HG03439 (cell line): ENCODE results near the gene LZTR1.
"Not testable (repeated sequence)": the region's sequence is repeated elsewhere in the genome, so short reads cannot be mapped to it uniquely, and the experiment has no call there.

Source experiments
- ATAC-seq: cut with Tn5 transposase; IDR thresholded peaks from one replicate; pipeline ENCODE4 v1.9.1; 2021; ENCODE audit warnings: mild to moderate bottlenecking, moderate library complexity; ENCODE audit not compliant: unreplicated experiment

LZTR1 gene

GRCh38 chr22:20994128-20994901 lies 12.2 kb downstream of the LZTR1 start:
- no peak for ATAC-seq

- ATAC-seq, result no peak
Observed at GRCh38 chr22:20994902-20995241, 12.8 kb downstream of the LZTR1 start.

GRCh38 chr22:20995329-20996030 lies 13.4 kb downstream of the LZTR1 start:
- no peak for ATAC-seq

- no peak for ATAC-seq
Observed at GRCh38 chr22:20996031-20996410, 13.9 kb downstream of the LZTR1 start.

DNA sequence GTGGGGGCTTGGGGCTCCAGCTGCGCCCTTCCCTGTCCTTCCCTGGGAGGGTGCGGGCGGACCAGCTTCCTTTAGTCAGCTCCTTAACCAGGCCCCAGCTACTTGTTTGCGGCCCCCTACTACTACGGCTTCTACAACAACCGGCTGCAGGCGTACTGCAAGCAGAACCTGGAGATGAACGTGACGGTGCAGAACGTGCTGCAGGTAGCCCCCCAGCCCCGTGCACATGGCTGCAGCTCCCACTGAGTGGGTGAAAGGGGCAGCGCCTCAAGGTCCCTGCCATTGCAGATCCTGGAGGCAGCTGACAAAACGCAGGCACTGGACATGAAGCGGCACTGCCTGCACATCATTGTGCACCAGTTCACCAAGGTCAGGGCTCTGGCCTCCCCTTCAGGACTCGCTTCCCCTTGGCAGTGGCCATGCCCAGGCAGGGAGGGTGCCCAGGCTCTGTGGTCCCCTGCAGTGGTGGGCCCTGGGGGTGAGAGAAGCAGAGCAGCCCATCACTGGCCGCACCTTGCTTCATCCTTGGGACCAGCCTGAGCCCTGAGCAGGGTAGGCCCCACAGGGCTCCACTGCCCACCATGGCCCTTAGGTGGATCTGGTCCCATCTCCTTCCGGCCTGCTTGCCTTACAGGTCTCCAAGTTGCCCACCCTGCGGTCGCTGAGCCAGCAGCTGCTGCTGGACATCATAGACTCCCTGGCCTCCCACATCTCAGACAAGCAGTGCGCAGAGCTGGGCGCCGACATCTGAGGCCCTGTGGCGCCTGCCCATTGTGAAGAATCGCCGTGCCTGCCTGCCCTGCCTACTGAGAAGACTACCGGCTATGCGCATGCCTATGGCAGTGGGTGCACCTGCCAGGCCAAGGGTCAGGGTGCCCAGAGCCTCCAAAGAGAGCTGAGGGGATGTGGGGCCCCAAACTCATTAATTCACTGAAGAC lies 14.8 kb downstream of the LZTR1 start:
- ATAC-seq, result no peak

GRCh38 chr22:20997536-20998257 lies 15.6 kb downstream of the LZTR1 start:
- no peak for ATAC-seq

DNA sequence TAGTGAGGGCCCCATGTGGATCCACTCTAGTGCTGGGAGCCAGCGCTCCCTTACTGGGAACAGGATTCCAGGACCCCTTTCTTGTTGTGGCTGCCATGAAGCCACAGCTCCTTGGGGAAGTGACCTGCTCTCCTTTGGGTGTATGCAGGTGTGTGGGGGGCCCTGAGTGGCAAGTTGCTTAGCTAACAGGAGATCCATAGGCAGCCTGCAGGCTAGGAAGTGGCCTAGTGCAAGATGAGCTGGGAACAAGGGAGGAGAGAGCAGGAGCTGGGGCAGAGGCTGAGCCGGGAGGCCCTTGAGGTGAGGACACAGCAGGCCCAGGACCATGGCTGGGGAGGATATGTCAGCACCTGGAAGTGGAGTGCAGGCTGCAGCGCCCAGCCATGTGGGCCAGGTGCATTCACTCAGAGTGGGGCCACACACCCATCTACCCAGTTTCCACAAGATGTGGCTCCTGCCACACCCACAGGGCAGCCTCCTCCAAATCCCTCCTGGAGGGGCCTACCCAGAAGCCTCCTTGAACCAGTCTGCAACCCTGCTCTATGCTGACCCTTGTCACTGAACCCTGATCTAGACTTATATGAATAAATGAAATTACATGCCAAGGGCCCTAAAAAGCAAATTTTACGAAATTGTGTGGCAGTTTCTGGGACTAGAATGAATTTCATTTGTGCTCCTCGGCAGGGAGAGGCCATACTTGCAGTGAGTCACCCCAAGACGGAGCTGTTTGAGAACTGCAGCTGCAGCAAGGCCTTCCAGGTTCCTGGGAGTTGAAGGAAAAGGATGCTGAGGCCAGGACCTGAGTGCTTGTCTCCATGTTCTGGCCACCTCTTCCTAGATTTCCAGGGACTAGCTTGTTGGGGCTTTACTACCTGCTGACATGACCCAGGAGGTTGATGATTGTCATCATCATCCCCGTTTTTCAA lies 16.6 kb downstream of the LZTR1 start:
- no peak for ATAC-seq

- ATAC-seq, result no peak
Observed at GRCh38 chr22:20999350-21000206, 17.5 kb downstream of the LZTR1 start.

GRCh38 chr22:21000207-21000986 lies 18.3 kb downstream of the LZTR1 start:
- ATAC-seq, result no peak

DNA sequence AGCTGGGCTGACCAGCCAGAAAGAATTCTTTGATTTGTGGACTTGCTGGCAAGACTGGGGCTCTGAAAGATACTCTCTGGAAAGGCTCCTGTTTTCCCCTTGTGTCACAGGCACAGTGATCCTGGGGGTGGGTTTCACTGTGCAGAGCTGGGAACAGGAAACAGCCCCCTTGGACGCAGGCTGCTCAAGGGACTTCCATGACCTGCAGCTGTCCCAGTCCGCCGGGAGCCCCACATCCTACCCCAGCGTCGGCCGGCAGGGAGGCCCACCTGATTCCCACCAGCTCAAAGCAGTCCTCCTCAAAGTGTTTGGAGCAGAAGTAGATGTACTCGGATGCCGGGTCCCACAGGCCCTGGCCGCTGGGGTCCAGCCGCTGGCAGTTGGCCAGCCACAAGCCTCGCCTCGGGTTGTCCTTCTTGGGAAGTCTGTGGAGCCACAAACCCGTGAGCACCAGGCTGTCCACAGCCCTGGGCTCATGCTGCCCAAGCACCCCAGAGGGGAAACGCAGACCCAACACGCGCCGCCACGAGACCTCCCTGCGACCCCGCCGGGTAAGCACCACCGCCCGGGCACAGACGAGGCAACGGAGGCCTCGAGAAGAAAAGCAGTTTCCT lies 19.0 kb downstream of the LZTR1 start:
- no peak for ATAC-seq

DNA sequence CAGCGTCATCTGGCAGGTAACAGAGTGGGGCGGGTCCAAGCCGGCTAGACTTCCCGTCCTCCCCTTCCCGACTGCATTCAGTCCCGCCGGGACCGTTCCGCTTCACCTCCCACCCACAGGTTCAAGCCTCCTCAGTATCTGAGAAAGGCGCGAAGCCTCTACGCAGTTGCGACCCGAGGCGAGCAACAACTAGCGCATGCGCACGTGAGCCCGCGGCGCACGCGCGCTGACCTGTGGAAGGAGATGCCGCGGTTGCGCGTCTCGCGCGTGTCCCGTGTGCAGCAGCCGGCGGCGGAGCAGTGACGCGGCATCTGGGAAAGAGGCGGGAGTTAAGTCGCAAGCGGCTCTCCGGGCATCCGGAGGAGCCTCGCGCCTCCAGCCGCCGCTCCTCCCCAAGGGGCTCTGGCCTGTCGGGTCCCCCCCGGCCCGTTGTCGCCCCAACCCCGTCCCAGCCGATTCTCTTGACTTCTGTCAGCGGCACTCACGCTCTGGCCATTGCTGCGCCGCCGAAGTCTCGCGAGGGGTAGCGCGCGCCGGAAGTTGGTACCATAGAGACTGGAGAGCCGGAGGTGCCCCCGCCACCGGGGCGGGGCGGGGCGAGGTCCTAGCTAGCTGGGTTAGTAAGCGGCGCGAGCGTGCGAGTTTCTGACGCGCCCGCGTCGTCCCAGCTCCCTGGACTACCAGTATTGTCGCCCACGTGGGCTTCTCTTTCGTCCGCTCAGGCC lies 19.7 kb downstream of the LZTR1 start, which contains the start of gene THAP7:
Gene THAP7, minus strand, starts transcription at position 518 of the 725 bp plus-strand sequence. Its CDS starts 207 bp downstream, at position 311.
- peak; percentile 83 for ATAC-seq

- no peak for ATAC-seq
Observed at GRCh38 chr22:21003782-21004181, 21.7 kb downstream of the LZTR1 start.

DNA sequence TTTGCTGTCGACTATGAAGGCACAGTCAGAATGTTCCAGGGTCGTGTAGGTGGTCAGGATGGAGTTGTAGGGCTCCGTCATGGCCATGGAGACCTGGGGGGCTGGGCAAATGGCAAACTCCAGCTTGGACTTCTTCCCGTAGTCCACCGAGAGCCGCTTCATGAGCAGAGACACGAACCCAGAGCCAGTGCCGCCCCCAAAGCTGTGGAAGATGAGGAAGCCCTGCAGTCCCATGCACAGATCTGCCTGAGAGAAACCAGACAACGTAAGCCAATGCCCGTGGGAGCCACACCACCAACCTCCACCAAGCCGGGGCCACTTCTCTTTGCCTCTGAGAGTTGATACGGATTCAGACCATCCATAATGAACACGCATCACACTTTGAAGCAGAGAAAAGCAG lies 27.1 kb downstream of the LZTR1 start:
- not testable (repeated sequence) for ATAC-seq

DNA sequence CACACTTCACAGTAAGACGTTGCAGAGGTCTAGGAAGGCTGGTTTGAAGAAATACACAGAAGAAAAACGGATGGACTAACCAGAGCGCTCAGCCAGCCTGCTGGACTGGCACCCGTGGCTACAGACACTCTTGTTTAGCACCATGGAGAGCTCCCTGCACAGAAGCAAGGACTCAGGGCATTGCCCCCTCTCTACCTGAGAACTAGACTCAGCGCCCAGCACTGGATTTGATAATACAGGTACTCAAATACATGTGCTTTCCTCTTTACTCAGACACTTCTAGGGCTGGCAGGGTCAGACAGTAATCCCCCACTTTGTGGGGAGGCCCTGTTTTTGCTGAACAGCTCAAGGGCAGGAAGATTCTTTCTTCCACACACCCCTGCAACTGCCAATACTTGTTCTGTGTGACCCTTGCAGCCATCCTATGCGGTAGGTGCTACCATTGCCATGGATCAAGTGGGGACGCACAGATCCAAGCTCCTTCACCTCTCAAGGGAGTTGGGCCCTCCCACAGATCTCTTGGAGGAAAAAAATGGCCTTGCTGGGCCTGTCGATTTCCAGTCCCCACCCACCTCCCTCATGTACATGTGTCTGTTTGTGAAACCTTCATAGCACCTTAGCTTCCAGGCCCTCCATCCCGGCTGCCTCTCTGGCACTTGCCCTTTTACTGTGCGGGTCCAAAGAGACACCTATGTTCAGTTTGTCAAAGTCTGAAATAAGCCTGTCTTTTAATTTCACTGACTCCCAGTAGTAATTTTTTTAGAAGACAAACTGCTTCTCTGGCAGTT lies 27.7 kb downstream of the LZTR1 start:
- no peak for ATAC-seq

GRCh38 chr22:21010426-21011113 lies 28.5 kb downstream of the LZTR1 start:
- no peak for ATAC-seq
